Measurements from ENCODE around the gene SLC9A9.

- TF ChIP-seq POLR2AphosphoS5 (IDR thresholded peaks at IDR 0.05) (no peak), POLR2A (IDR thresholded peaks at IDR 0.05) (no peak), CTCF (IDR thresholded peaks at IDR 0.05) (no peak), EP300 (IDR thresholded peaks at IDR 0.05) (no peak)
Measured at GRCh38 chr3:143483214-143483613, 365.1 kb downstream of the SLC9A9 start.
